Colonic mucosa (tissue), 4 donors: ENCODE data around the gene CABLES2. TPM values are rescaled to one million over a fixed set of nuclear protein-coding genes. Genes with fewer than 3 reads are reported as not detected.

ENCODE experiments used
- DNase-seq: peaks from one replicate; pipeline ENCODE4 v3.0.0-alpha.2; 2020
- H3K27ac ChIP-seq: fragments of 200-600 bp; one replicate; pipeline ENCODE4 v1.8.0; 2021
- H3K27me3 ChIP-seq: fragments of 200-600 bp; one replicate; pipeline ENCODE4 v1.8.0; 2021
- H3K36me3 ChIP-seq: fragments of 200-600 bp; one replicate; pipeline ENCODE4 v1.8.0; 2021
- H3K4me1 ChIP-seq: fragments of 200-600 bp; one replicate; pipeline ENCODE4 v1.8.0; 2021; ENCODE audit warnings: mild to moderate bottlenecking
- H3K4me3 ChIP-seq: fragments of 200-600 bp; one replicate; pipeline ENCODE4 v1.8.0; 2021
- H3K9ac ChIP-seq, 2 donors: one replicate each; pipeline ENCODE4 v1.7.0; 2013; ENCODE audit warnings: control low read depth in 2 of 2, low read depth in 2 of 2, low read length in 2 of 2
- H3K9me3 ChIP-seq: fragments of 200-600 bp; one replicate; pipeline ENCODE4 v1.8.0; 2021
- intact Hi-C: fragments of 100-400 bp; cut with DNase I; formaldehyde crosslinking; loops from one replicate; pipeline ENCODE4 v1.14.1; 2022
- total RNA-seq, 2 donors: library from RNA; stranded (reverse); fragmentation: NEBNext Ultra II Directional in 1 of 2; extraction: Animal tissue kit (Norgen Biotek cat#: 25700) in 1 of 2; gene quantifications; one replicate each; pipeline ENCODE4 v1.2.1, GENCODE V29; 2021
- TF ChIP-seq, protein P1 (sequence below): fragments of 200-600 bp; IDR thresholded peaks from one replicate; pipeline ENCODE4 v1.8.0; 2022; ENCODE audit warnings: antibody characterized with exemption, mild to moderate bottlenecking
- donor health status: healthy.
- donor health status: DM: no; HTN: no; CAD: no.
- donor health status: DM: no; HTN: no; CAD: no.

Gene CABLES2
- total RNA-seq, 2 donors from 2014 or later: 7.8 to 10.5 TPM

DNA sequence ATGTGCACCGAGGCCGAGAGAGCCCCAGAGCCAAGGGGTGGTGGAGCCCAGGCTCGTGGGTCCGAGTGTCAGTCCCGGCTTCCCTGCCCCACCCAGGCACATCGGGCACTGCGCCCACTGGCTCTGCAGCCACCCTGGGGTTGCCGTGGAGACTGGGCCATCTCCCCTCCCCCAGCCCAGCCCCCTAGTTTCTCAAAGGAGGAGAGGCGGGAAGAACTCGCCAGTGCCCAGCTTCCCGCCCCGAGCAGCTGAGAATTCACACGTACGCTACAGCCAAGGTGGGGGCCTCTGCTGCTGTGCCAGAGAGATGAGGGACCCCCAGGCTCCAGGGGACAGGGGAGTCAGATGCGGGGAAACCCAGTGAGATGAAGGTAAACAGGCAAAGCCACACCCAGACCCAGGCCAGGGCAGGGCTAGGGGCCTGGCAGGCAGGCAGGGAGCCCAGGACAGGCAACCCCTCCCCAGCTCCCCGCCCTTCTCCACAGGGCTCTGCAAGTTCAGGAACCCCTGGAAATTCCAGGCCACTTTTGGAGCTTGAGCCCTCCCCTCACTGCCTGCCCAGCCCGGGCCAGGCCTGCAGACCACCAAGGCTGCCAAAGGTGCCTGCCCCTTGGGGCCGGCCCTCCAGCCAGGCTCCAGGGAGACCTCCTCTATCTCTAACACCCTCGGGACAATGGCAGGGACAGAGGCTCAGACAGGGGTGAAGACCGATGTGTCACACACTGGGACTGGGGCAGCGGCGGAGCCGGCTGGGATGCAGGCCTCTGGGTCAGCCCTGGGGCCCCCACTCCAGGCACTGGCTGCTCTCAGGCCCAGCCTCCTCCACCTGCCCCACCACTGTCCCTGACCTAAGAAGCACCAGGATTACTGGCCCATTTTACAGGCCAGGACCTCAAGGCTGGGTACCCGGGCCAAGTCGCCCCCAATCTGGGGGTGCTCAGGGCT lies 46.0 kb downstream of the CABLES2 start:
- H3K27ac ChIP-seq: no peak overlapping the region
- H3K27me3 ChIP-seq: peaks cover 3% of the 10 kb centered on the region
- H3K4me3 ChIP-seq: no peak overlapping the region
- no peaks in the 10 kb centered on the region for H3K36me3 ChIP-seq
- peak overlapping the region in 1 of 2 donors; percentile 12 for H3K9ac ChIP-seq
- intact Hi-C loops: no loop called here
- peaks cover 2% of the 10 kb centered on the region for H3K4me1 ChIP-seq
- TF ChIP-seq, protein P1, sequence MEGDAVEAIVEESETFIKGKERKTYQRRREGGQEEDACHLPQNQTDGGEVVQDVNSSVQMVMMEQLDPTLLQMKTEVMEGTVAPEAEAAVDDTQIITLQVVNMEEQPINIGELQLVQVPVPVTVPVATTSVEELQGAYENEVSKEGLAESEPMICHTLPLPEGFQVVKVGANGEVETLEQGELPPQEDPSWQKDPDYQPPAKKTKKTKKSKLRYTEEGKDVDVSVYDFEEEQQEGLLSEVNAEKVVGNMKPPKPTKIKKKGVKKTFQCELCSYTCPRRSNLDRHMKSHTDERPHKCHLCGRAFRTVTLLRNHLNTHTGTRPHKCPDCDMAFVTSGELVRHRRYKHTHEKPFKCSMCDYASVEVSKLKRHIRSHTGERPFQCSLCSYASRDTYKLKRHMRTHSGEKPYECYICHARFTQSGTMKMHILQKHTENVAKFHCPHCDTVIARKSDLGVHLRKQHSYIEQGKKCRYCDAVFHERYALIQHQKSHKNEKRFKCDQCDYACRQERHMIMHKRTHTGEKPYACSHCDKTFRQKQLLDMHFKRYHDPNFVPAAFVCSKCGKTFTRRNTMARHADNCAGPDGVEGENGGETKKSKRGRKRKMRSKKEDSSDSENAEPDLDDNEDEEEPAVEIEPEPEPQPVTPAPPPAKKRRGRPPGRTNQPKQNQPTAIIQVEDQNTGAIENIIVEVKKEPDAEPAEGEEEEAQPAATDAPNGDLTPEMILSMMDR: no peak
- peak; percentile 65 for DNase-seq
- H3K9me3 ChIP-seq: no peaks in the 10 kb centered on the region

GRCh38 chr20:62359491-62360121 lies 47.5 kb downstream of the CABLES2 start:
- H3K4me1 ChIP-seq: no peaks in the 10 kb centered on the region
- no peak for DNase-seq

DNA sequence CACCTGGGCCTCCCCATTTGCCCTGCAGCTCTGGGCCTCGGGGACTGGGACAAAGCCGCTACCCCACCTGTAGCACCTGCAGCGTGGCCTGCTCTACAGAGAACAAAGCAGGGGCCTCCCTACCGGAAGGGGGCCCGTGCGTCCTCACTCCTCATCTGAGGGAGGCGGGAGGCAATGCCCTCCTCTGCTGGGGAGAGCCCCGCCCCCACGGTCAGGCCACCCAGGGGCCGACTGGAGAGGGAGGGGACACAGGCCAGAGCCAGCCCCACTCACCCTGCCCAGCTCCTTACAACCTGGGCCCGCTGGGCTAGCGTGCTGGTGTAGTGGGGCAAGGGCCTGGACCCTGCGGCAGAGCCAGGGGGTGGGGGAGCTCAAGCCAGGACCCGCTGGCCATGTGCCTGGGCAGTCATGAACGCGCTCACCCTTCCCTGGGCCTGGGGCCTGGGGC lies 48.0 kb downstream of the CABLES2 start:
- H3K27me3 ChIP-seq: no peaks in the 10 kb centered on the region
- no peaks in the 10 kb centered on the region for H3K36me3 ChIP-seq
- H3K27ac ChIP-seq: peak overlapping the region; percentile 67
- no peak for DNase-seq
- intact Hi-C loops: no loop called here
- peak overlapping the region in 1 of 2 donors; percentile 14 for H3K9ac ChIP-seq
- no peaks in the 10 kb centered on the region for H3K4me1 ChIP-seq
- TF ChIP-seq, protein P1: no peak
- no peak overlapping the region for H3K4me3 ChIP-seq
- no peaks in the 10 kb centered on the region for H3K9me3 ChIP-seq

More at GRCh38 chr20:62359491-62360121, 47.5 kb downstream of the CABLES2 start:
- H3K36me3 ChIP-seq: no peaks in the 10 kb centered on the region
- peak overlapping the region; percentile 67 for H3K27ac ChIP-seq
- no peaks in the 10 kb centered on the region for H3K9me3 ChIP-seq
- no peaks in the 10 kb centered on the region for H3K27me3 ChIP-seq
- no peak overlapping the region for H3K4me3 ChIP-seq
- intact Hi-C loops: no loop called here
- H3K9ac ChIP-seq: no peak overlapping the region
- TF ChIP-seq, protein P1: no peak

DNA sequence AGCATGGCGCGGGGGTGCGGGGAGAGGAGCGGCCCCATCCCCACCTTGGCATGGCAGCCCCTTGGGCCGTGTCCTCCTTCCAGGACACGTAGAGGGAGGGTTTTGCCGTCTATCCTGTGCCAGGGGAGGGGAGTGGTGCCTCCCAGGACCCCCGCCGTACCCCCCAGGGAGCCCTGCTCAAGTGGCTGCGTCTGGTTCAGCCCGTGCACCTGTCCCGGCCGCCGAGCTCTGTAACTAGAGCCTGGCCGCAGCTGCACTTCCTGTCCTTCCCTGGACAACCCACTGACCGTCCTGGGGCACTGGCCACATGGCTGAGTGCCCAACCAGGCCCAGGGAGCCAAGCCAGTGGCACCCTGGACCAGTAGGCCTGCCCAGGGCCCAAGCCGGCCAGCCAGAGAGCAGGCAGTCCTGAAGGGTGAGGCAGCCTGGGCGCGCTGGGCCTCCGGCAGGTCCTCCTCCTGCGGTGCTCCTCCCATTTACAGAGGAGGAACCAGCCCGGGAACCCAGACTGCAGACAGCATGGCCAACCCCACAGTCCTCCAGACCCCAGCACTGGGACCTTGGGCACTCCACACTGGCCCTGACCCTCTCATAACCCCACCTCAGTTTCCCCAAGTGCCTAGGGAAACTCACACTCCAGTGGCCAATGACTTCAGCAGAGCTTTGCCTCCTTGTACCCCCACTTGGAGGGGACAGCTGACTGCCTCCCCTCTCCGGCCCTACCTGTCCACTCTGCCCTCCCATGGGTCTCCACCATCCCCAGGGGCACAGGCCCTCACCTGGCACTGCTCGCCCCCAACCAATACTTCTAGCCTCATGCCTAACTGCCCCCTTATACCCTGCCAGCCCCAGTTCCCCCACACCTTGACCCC lies 48.7 kb downstream of the CABLES2 start:
- TF ChIP-seq, protein P1: no peak
- no peaks in the 10 kb centered on the region for H3K9me3 ChIP-seq
- H3K27ac ChIP-seq: peak overlapping the region; percentile 67
- intact Hi-C loops: no loop called here
- DNase-seq: no peak
- H3K36me3 ChIP-seq: no peaks in the 10 kb centered on the region
- H3K27me3 ChIP-seq: no peaks in the 10 kb centered on the region
- no peak overlapping the region for H3K4me3 ChIP-seq
- peak overlapping the region; percentile 24 to 32 for H3K9ac ChIP-seq
- no peaks in the 10 kb centered on the region for H3K4me1 ChIP-seq

GRCh38 chr20:62357681-62358080 lies 49.4 kb downstream of the CABLES2 start:
- Histone ChIP-seq H3K27ac (peak overlapping the region; percentile 67), H3K9me3 (no peaks in the 10 kb centered on the region), H3K36me3 (no peaks in the 10 kb centered on the region), H3K4me1 (no peaks in the 10 kb centered on the region), H3K27me3 (no peaks in the 10 kb centered on the region), H3K9ac (peak overlapping the region; percentile 24 to 32), H3K4me3 (no peak overlapping the region)
- TF ChIP-seq, protein P1: no peak
- DNase-seq: no peak
- intact Hi-C loops: no loop called here
